A549 treated with CpdA at 1 μM for 4 hours (cell line): Measurements from ENCODE around the gene ATP6V0B. TPM values are rescaled to one million over a fixed set of nuclear protein-coding genes. Genes with fewer than 3 reads are reported as not detected.

Experiments used
- total RNA-seq: library from RNA; stranded (reverse); fragments of 200-300 nt; extraction: Qiagen RNA extraction; gene quantifications from 5 replicates; pipeline ENCODE4 v1.2.3, GENCODE V29; 2022; ENCODE audit warnings: low read depth

The ATP6V0B gene
- total RNA-seq: 89.0 to 165 TPM (median 151 TPM) in 5 replicates

DNA sequence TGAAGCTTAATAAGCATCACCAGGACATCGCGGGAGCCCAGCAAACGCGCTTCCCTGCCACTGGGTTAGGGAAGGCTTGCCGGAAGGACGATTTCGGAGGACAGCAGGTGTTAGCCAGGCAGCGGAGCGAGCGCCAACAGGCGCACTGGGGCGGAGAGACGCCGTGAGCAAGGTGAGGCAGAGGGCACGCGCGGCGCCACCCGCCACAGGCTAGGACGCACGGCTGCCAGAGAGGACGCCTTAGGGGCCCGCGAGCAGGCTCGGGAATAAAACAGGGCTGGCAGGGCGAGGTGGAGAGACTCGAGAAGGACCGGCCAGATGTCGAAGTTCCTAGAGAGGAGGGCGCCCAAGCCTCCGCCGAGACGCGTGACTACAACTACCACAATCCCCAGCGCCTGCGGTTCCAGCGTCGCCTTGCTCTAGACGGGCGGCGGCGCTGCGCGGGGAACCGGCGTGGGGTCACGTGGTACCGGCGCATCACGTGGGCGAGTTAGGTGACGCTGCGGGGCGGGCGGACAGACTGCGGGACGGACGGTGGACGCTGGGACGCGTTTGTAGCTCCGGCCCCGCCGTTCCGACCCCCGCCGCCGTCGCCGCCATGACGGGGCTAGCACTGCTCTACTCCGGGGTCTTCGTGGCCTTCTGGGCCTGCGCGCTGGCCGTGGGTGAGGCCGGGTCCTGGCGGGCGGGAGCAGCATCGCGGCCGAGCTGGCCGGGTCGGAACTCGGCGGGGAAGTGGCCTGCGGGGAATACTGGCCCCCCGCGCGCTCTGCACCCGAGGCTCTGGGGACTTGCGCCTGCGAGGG is at the start of gene ATP6V0B:
TSS of gene ATP6V0B (plus strand) at position 518 of the 806 bp plus-strand sequence. CDS start at position 599, 81 bp downstream.

DNA sequence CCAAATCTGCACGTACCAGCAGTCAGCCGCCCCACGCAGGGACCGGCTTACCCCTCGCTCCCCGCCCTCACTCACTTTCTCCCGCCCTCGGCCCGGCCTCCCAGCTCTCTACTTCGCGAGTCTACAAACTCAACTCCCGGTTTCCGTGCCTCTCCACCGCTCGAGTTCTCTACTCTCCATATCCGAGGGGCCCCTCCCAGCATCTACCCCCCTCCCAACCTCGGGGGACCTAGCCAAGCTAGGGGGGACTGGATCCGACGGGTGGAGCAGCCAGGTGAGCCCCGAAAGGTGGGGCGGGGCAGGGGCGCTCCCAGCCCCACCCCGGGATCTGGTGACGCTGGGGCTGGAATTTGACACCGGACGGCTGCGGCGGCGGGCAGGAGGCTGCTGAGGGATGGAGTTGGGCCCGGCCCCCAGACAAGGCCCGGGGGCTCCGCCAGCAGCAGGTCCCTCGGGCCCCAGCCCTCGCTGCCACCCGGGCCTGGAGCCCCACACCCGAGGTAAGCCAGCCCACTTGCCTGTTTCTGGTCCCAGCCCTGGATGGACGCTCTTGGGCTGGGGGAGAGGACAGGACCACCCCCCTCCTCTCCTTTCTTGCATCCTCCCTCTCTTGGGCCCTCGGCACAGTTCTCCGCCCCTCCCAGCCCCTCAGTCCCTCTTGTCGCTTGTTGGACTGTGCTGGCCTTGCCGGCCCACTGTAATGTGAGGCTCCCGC is 41.2 kb upstream of the ATP6V0B start, which contains the start of gene ARTN:
TSS of gene ARTN (plus strand) at position 416 of the 715 bp plus-strand sequence. CDS start 1,856 bp downstream, outside the sequence.

DNA sequence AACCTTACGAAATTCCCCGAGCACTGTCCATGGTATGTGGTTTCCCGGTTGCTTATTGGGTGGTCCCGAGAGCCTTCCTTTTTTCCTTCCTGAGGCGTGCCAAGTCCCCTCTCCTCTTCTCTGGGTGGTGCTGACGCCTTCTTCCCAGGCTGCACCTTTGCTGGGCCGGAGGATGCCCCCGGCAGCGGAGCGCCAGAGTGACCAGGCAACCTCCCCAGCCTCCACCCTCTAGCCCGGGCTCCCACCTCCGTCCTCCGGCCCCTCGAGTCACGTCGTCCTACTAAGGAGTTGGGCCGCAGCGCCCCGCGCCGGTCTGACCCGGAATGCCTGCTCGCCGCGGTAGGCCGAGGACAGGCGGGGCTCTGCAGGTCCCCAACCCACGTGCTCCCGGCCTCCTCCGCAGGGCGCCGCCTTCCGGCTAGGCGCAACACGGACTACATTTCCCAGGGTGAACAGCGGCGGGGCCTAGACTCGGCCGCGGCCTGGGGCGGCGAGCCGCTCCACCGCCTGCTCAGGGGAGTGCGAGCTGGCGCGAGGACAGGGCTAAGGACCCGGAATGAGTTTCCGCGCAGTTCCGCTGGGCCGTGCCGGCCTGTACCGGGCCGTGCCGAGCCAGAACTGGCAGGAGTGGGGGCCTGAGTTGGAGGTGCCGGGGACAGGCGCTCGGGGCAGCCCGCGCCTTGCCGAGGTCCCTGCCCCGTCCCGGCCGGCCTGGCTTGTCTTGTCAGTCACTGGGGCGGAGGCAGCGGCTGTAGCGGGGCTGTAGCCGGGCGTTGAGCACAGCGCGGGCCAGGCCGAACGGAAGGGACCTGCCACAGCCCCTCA is 28.3 kb upstream of the ATP6V0B start, which contains the start of gene IPO13:
TSS of gene IPO13 (plus strand) at position 715 of the 825 bp plus-strand sequence. CDS start 651 bp downstream, outside the sequence.

DNA sequence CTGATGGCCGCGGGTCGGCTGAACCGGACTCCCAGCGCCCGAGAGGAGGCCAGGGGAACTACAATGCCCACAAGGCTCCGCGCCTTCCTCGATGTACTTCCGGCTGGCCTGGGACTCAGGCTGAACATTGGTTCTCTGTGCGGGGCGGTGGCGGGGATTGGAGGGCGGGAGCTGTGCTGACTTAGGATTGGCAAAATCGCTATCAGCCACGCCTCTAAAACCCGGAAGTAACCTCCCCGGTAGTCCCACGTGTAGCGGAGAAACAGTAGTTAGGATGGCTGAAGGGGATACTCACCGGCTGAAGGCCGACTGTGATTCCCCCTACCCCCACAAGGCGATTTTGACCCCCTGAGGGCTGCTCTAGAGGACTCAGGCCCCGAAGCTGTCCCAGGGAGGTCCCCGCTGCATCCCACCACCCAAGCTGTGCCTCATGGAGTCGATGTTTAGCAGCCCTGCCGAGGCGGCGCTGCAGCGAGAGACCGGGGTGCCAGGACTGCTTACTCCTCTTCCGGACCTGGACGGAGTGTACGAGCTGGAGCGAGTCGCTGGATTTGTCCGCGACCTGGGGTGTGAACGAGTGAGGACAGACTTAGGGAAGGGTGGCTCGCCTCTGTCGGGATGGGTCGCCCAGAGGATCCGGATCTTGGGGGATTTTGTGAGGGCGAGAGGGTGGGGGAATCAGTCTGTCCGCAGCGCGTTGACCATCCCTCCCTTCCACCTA is 4.9 kb upstream of the ATP6V0B start, which contains the start of gene DPH2:
TSS of gene DPH2 (plus strand) at position 265 of the 721 bp plus-strand sequence. CDS start at position 431, 166 bp downstream.

DNA sequence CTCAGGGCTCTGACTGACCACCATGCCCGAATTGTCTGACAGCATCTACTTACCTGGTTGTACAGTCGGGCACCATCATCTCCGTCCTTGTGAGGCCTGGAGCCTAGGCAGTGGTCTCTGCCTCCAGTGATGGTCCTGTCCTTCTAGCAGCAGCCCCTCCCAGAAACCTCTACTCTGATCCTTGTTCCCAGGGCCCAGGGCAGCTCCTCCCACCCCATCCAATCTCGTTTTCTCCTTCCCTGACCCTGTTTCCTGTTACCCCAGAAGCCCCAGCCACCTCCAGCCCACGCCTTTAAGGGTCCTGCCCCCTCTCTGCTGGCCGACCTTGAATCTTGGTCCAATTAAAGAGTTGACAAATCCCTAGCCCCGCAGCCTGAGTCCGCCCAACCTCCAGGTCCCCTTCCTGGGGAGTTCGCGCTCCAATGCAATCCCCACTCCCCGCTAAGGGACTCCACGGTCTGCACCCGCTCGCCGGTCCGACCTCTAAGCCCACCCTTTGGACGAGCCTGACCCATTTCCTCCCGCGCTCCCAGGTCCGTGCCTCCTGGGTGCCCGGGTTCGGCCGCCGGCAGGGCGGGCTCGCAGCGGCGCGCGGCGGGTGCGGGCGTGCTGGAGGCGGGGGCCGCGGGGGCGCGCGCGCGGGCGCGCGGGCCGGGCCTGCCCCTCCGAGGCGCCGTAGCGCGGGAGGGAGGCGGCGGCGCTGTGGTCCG is 3.9 kb downstream of the ATP6V0B start, which contains the start of gene B4GALT2:
TSS of gene B4GALT2 (plus strand) at position 660 of the 710 bp plus-strand sequence. CDS start 1,951 bp downstream, outside the sequence.

DNA sequence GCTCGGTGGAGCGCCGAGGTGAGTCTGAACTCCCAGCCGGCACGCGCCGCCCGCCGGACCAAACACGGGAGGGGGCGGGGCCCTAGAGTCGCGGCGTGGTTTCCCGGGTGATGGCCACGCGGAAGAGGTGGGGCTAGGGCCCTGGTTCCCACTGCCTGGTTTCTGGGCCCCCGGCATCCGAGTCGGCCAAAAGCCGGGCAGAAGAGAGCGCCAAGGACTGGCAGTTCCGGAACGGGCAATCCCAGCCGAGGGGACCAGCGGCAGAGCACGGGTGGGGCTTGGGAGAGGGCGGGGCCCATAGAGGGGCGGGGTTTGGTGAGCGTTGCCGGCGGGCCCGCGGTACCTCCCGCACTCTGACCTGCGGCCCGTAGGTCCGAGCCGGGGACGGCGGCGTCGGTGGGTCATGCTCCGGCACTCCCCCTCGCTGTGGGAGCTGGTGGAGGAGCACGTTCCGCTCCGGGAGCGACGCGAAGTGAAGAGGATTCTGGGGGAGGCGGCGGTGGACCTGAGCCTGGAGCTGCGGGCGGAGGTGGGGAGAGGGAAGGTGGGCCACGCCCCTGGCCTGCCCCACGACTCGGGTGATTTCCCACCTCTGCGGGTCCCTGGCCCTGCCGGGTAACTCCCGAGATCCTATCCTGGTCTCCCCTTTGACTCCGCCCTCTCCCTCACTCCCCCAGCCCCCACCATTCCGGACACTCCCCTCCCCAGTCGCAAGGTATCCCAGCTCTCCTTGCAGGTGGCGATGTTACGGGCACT is 16.9 kb downstream of the ATP6V0B start, which contains the start of gene CCDC24:
TSS of gene CCDC24 (plus strand) at position 124 of the 756 bp plus-strand sequence. CDS start at position 404, 280 bp downstream.

Other genes with a start within 250 kb of the ATP6V0B start
- gene ARTN, start 41.2 kb upstream of the ATP6V0B start, total RNA-seq: 0.34 to 0.62 TPM (median 0.47 TPM) in 4 of 5 replicates, not detected in the other
- 10.5 to 17.4 TPM (median 15.3 TPM) in 5 replicates for gene IPO13, start 28.0 kb upstream of the ATP6V0B start, total RNA-seq
- 37.7 to 44.1 TPM (median 42.2 TPM) in 5 replicates for gene DPH2, start 5.0 kb upstream of the ATP6V0B start, total RNA-seq
- 42.9 to 70.0 TPM (median 64.8 TPM) in 5 replicates for gene B4GALT2, start 4.2 kb downstream of the ATP6V0B start, total RNA-seq
- 3.8 to 7.2 TPM (median 6.7 TPM) in 5 replicates for gene CCDC24, start 16.6 kb downstream of the ATP6V0B start, total RNA-seq
- 12.4 to 16.8 TPM (median 15.0 TPM) in 5 replicates for gene SLC6A9, start 56.5 kb downstream of the ATP6V0B start, total RNA-seq
- gene KLF17, start 143.9 kb downstream of the ATP6V0B start, total RNA-seq: 0.27 to 0.43 TPM (median 0.42 TPM) in 5 replicates
- not detected in 5 replicates for gene KLF18, start 166.7 kb downstream of the ATP6V0B start, total RNA-seq
- gene DMAP1, start 238.5 kb downstream of the ATP6V0B start, total RNA-seq: 19.0 to 22.2 TPM (median 21.1 TPM) in 5 replicates